Adrenal gland (tissue), 5 donors: ENCODE data around the gene METTL2B.

Experiments
- POLR2A ChIP-seq, 2 donors: fragments of 450-650 bp; IDR thresholded peaks; one replicate each; pipeline ENCODE4 v1.6.1; 2017; ENCODE audit warnings: antibody characterized with exemption in 2 of 2, mild to moderate bottlenecking in 2 of 2, moderate library complexity in 1 of 2
- TF ChIP-seq, protein P1 (sequence below), 6 experiments: fragments of 450-650 bp in 4 of 6; fragments of 200-600 bp in 2 of 6; sonication (generic) in 1 of 6; IDR thresholded peaks; 1 replicate in 5 of 6; 2 replicates in 1 of 6; pipeline versions ENCODE4 v1.5.1 to v1.8.0; 2016 to 2021; ENCODE audit warnings: antibody characterized with exemption in 6 of 6, mild to moderate bottlenecking in 2 of 6, moderate library complexity in 1 of 6
- donor health status: DM: no; HTN: no; CAD: no.

DNA sequence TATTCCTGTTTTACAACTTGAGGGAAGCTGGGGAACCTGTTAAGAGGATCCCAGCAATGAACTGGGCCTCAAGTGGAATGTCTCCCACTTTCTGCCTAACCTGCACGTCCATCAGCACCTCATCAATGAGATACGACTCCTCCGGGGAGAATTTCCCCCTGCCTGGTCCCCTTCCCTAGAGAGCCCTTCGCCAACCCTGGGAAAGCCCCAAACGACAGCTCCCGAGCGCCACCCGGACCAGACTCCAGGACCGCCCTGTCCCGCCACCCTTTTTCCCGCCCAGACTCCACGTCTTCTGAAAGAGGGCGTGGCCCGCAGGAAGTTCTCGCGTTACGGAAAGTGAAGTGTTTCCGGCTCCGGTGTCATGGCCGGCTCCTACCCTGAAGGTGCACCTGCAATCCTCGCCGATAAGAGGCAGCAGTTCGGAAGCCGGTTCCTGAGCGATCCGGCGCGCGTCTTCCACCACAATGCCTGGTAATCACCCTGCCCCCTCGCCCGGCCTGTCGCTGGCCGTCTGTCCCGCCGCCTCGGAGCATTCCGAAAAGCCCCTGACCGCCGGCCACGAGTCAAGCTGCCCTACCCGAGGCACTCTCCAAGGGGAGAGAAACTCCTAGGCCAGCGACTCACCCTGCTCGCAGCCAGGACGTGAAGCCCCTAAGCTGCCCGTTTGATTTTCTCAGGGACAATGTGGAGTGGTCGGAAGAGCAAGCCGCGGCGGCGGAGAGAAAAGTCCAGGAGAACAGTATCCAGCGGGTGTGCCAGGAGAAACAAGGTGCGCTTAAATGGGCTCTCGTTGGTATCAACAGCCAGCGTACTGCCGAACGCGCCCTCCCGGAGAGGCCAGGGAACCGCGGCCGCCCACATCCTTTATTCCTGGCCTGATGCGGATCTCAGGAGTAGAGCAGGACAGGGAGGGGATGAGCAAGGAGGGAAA lies at the start of gene METTL2B:
- TF ChIP-seq, protein P1, sequence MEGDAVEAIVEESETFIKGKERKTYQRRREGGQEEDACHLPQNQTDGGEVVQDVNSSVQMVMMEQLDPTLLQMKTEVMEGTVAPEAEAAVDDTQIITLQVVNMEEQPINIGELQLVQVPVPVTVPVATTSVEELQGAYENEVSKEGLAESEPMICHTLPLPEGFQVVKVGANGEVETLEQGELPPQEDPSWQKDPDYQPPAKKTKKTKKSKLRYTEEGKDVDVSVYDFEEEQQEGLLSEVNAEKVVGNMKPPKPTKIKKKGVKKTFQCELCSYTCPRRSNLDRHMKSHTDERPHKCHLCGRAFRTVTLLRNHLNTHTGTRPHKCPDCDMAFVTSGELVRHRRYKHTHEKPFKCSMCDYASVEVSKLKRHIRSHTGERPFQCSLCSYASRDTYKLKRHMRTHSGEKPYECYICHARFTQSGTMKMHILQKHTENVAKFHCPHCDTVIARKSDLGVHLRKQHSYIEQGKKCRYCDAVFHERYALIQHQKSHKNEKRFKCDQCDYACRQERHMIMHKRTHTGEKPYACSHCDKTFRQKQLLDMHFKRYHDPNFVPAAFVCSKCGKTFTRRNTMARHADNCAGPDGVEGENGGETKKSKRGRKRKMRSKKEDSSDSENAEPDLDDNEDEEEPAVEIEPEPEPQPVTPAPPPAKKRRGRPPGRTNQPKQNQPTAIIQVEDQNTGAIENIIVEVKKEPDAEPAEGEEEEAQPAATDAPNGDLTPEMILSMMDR (IDR thresholded peaks at IDR 0.05): peak; percentile 9 to 58 (median 42)
- TF ChIP-seq POLR2A (IDR thresholded peaks at IDR 0.05): peak in 1 of 2 donors; percentile 77
